ENCODE measurements around the gene CNBP. TPM values are rescaled to one million over a fixed set of nuclear protein-coding genes. Genes with fewer than 3 reads are reported as not detected.

Gene CNBP
- total and polyA plus RNA-seq, 2 of the 13 experiments (the other 11 are each of a cell fraction or from before 2014, with no cell fraction given) = 282 to 354 TPM

DNA sequence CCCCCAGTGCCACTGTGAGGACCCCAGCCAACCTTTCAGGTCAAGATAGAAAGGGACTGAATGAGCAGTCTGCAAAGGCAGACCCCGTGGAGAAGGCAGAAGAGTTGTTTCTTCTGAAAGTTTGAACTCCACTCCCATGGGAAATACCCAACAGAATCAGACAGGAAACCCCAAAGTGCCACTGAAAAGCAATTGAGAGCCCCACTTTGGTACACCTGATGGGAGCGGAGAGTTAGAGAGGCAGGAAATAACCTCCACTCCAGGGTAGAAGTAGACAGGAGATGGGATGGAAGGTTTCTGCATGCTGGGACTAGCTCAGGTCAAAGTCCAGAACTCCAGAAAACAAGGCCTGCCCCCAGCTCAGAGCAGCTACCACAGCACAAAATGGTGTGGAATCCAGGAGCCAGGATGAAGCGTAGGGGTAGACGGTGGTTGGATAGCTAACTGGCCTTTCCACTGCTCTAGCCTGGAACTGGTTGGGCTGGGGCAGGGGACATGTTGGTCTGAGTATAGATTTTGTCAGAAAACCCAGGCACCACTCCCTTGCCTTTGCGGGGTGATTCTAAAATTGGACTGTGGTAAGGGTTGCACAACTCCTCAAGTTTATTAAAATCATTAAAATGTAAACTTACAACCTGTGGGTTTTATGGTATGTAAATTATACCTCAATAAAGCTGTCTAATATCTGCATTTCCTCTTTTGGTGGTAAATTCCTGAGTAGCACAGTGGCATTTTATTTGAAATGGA lies 60.2 kb downstream of the CNBP start (continued):
- TF ChIP-seq ZNF510 (CRISPR knock-in tag; IDR thresholded peaks at IDR 0.05; ENCODE audit: low read depth) (no peak), SMAD3 (CRISPR knock-in tag; IDR thresholded peaks at IDR 0.05) (no peak), XBP1 (CRISPR knock-in tag; IDR thresholded peaks at IDR 0.05) (no peak), ZNF564 (CRISPR knock-in tag; IDR thresholded peaks at IDR 0.05) (0 out of 2 replicates have a peak, but pooled peaks have one; percentile 73), NFE2L2 (IDR thresholded peaks at IDR 0.05; ENCODE audit: low read length) (no peak), TAF15 (IDR thresholded peaks at IDR 0.05; ENCODE audit: low read depth, low read length, poor library complexity, severe bottlenecking) (no peak), FOXK1 (CRISPR knock-in tag; IDR thresholded peaks at IDR 0.05; ENCODE audit: borderline replicate concordance, low read depth) (no peak), MIER2 (CRISPR knock-in tag; IDR thresholded peaks at IDR 0.05) (0 out of 2 replicates have a peak, but pooled peaks have one; percentile 30)
- TF ChIP-seq, protein P1, sequence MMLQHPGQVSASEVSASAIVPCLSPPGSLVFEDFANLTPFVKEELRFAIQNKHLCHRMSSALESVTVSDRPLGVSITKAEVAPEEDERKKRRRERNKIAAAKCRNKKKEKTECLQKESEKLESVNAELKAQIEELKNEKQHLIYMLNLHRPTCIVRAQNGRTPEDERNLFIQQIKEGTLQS (CRISPR knock-in tag; IDR thresholded peaks at IDR 0.05) = no peak
- TF ChIP-seq, protein P2, sequence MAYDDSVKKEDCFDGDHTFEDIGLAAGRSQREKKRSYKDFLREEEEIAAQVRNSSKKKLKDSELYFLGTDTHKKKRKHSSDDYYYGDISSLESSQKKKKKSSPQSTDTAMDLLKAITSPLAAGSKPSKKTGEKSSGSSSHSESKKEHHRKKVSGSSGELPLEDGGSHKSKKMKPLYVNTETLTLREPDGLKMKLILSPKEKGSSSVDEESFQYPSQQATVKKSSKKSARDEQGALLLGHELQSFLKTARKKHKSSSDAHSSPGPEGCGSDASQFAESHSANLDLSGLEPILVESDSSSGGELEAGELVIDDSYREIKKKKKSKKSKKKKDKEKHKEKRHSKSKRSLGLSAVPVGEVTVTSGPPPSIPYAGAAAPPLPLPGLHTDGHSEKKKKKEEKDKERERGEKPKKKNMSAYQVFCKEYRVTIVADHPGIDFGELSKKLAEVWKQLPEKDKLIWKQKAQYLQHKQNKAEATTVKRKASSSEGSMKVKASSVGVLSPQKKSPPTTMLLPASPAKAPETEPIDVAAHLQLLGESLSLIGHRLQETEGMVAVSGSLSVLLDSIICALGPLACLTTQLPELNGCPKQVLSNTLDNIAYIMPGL (CRISPR knock-in tag; IDR thresholded peaks at IDR 0.05; ENCODE audit: borderline replicate concordance in 1 of 2, low read depth in 1 of 2) = 0 out of 4 replicates have a peak, but pooled peaks of 1 of the 2 experiments have one; percentile 21
- TF ChIP-seq, protein P3, sequence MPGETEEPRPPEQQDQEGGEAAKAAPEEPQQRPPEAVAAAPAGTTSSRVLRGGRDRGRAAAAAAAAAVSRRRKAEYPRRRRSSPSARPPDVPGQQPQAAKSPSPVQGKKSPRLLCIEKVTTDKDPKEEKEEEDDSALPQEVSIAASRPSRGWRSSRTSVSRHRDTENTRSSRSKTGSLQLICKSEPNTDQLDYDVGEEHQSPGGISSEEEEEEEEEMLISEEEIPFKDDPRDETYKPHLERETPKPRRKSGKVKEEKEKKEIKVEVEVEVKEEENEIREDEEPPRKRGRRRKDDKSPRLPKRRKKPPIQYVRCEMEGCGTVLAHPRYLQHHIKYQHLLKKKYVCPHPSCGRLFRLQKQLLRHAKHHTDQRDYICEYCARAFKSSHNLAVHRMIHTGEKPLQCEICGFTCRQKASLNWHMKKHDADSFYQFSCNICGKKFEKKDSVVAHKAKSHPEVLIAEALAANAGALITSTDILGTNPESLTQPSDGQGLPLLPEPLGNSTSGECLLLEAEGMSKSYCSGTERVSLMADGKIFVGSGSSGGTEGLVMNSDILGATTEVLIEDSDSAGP (CRISPR knock-in tag; IDR thresholded peaks at IDR 0.05; ENCODE audit: borderline replicate concordance) = no peak; the same call in 1 of the 2 replicates
- TF ChIP-seq, protein P4, sequence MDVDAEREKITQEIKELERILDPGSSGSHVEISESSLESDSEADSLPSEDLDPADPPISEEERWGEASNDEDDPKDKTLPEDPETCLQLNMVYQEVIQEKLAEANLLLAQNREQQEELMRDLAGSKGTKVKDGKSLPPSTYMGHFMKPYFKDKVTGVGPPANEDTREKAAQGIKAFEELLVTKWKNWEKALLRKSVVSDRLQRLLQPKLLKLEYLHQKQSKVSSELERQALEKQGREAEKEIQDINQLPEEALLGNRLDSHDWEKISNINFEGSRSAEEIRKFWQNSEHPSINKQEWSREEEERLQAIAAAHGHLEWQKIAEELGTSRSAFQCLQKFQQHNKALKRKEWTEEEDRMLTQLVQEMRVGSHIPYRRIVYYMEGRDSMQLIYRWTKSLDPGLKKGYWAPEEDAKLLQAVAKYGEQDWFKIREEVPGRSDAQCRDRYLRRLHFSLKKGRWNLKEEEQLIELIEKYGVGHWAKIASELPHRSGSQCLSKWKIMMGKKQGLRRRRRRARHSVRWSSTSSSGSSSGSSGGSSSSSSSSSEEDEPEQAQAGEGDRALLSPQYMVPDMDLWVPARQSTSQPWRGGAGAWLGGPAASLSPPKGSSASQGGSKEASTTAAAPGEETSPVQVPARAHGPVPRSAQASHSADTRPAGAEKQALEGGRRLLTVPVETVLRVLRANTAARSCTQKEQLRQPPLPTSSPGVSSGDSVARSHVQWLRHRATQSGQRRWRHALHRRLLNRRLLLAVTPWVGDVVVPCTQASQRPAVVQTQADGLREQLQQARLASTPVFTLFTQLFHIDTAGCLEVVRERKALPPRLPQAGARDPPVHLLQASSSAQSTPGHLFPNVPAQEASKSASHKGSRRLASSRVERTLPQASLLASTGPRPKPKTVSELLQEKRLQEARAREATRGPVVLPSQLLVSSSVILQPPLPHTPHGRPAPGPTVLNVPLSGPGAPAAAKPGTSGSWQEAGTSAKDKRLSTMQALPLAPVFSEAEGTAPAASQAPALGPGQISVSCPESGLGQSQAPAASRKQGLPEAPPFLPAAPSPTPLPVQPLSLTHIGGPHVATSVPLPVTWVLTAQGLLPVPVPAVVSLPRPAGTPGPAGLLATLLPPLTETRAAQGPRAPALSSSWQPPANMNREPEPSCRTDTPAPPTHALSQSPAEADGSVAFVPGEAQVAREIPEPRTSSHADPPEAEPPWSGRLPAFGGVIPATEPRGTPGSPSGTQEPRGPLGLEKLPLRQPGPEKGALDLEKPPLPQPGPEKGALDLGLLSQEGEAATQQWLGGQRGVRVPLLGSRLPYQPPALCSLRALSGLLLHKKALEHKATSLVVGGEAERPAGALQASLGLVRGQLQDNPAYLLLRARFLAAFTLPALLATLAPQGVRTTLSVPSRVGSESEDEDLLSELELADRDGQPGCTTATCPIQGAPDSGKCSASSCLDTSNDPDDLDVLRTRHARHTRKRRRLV (CRISPR knock-in tag; IDR thresholded peaks at IDR 0.05) = no peak
- TF ChIP-seq, protein P5, sequence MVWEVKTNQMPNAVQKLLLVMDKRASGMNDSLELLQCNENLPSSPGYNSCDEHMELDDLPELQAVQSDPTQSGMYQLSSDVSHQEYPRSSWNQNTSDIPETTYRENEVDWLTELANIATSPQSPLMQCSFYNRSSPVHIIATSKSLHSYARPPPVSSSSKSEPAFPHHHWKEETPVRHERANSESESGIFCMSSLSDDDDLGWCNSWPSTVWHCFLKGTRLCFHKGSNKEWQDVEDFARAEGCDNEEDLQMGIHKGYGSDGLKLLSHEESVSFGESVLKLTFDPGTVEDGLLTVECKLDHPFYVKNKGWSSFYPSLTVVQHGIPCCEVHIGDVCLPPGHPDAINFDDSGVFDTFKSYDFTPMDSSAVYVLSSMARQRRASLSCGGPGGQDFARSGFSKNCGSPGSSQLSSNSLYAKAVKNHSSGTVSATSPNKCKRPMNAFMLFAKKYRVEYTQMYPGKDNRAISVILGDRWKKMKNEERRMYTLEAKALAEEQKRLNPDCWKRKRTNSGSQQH (CRISPR knock-in tag; IDR thresholded peaks at IDR 0.05; ENCODE audit: low read depth) = no peak

Data from HepG2 (cell line).